ENCODE measurements around the gene CNOT6. TPM values are rescaled to one million over a fixed set of nuclear protein-coding genes. Genes with fewer than 3 reads are reported as not detected.

Gene CNOT6
- total RNA-seq, 1 donor from 2014 or later: 23.8 TPM

- DNase-seq (ENCODE audit: low spot score): no peak
Observed at GRCh38 chr5:180568914-180569313, 74.7 kb downstream of the CNOT6 start.

- DNase-seq (ENCODE audit: low spot score): no peak
Observed at GRCh38 chr5:180575571-180575970, 81.4 kb downstream of the CNOT6 start.

- no peak for DNase-seq (ENCODE audit: low spot score)
Observed at GRCh38 chr5:180580681-180581080, 86.5 kb downstream of the CNOT6 start.

- DNase-seq (ENCODE audit: low spot score): no peak
Observed at GRCh38 chr5:180583738-180584137, 89.6 kb downstream of the CNOT6 start.

- no peak for DNase-seq (ENCODE audit: low spot score)
Observed at GRCh38 chr5:180586204-180586603, 92.0 kb downstream of the CNOT6 start.

GRCh38 chr5:180586870-180587269, 92.7 kb downstream of the CNOT6 start:
- DNase-seq (ENCODE audit: low spot score): no peak

- DNase-seq (ENCODE audit: low spot score): no peak
Observed at GRCh38 chr5:180589771-180590542, 95.8 kb downstream of the CNOT6 start.

GRCh38 chr5:180590543-180591310, 96.5 kb downstream of the CNOT6 start:
- DNase-seq (ENCODE audit: low spot score): no peak

GRCh38 chr5:180591311-180591887, 97.2 kb downstream of the CNOT6 start, which contains the start of gene SCGB3A1:
SCGB3A1 (minus strand) TSS chr5:180591499; CDS start chr5:180591462, 37 bp downstream.
- DNase-seq (ENCODE audit: low spot score): no peak

GRCh38 chr5:180592176-180592575, 98.0 kb downstream of the CNOT6 start:
- no peak for DNase-seq (ENCODE audit: low spot score)

- no peak for DNase-seq (ENCODE audit: low spot score)
Observed at GRCh38 chr5:180593446-180594206, 99.4 kb downstream of the CNOT6 start.

- DNase-seq (ENCODE audit: low spot score): no peak
Observed at GRCh38 chr5:180594311-180595045, 100.3 kb downstream of the CNOT6 start.

GRCh38 chr5:180595046-180595379, 100.8 kb downstream of the CNOT6 start:
- DNase-seq (ENCODE audit: low spot score): no peak

- no peak for DNase-seq (ENCODE audit: low spot score)
Observed at GRCh38 chr5:180595381-180596114, 101.4 kb downstream of the CNOT6 start.

GRCh38 chr5:180596115-180596667, 102.0 kb downstream of the CNOT6 start:
- peak; percentile 7 for DNase-seq (ENCODE audit: low spot score)

- DNase-seq (ENCODE audit: low spot score): peak; percentile 9
Observed at GRCh38 chr5:180596668-180597231, 102.6 kb downstream of the CNOT6 start.

- DNase-seq (ENCODE audit: low spot score): no peak
Observed at GRCh38 chr5:180598316-180598701, 104.1 kb downstream of the CNOT6 start.

GRCh38 chr5:180598797-180599589, 104.8 kb downstream of the CNOT6 start:
- DNase-seq (ENCODE audit: low spot score): no peak

GRCh38 chr5:180599590-180599914, 105.4 kb downstream of the CNOT6 start:
- no peak for DNase-seq (ENCODE audit: low spot score)
